HG03432 (cell line): ENCODE measurements around the gene FCN3.

Experiments used
- ATAC-seq: cut with Tn5 transposase; IDR thresholded peaks from one replicate; pipeline ENCODE4 v1.9.1; 2021; ENCODE audit warnings: mild to moderate bottlenecking, moderate library complexity; ENCODE audit not compliant: unreplicated experiment

FCN3 gene

DNA sequence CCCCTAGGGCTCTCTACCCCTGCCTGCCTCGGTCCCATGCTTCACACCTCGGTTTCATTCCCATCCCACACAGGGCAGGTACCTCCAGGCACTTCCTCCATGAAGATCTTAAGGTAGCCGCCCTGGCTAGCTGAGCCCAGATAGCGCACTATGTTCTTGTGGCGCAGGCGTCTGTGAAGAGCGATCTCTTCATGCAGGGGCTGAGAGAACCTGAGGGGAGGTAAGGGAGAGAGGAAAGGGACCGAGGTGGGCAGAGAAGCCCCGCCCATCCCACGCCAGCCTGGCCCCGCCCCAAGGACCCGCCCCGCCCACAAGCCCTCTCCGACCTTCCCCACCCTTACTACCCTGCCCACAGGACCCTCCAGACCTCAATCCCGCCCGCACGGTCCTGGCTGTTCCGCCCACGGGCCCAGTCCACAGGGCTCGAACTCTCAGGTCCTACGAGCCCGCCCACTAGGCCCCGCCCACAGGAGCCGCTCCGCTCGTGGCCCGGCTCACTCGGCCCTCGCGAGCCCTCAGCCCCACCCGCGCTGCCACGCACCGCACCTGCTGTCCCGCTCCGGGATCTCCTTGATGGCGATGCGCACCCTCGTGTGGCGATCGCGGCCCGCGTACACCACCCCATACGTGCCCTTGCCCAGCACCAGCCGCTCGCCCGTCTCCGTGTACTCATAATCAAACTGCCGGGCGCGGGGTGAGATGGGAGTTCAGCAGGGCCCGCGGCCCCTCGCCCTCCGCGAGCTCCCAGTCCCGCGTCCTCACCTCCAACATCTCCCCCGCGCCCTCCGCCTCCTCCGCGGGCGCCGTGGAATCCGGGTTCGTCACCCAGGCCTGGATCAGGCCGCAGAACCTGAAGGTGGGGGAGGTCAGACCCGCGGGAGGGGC is 14.2 kb downstream of the FCN3 start:
- ATAC-seq = no peak

DNA sequence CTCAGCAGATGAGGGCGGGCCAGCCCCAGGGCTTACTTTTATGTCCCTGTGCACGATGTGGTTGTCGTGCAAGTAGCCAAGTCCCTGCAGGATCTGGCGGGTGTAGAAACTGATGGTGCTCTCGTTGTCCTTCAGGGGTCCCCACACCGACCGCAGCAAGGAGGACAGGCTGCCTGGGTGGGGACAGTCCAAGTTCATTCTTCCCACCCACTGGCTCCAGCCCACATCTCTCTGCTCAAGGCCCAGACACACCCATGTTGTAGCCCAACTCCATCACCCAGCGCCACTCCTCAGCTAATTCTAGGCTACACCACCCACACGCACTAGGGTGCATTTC is 14.8 kb downstream of the FCN3 start:
- ATAC-seq = no peak

DNA sequence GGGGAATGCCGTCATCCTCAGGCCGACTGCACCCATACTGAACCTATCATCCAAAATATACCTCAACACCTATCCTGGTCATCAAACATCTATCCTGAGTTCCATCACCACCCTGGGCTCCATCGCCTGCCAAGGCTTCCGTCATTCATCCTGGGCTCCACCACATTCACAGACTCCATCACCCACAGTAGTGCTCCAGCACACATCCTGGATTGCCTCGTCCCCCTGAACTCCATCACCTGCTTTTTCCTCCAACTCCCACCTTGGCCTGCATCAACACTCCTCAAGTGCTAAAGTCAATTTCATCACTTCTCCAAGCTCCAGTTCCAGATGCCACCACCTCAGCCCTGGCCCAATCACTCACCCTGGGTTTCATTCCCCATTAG is 15.7 kb downstream of the FCN3 start:
- ATAC-seq = no peak

GRCh38 chr1:27358038-27358927 is 16.3 kb downstream of the FCN3 start:
- ATAC-seq = no peak

GRCh38 chr1:27357281-27358037 is 17.2 kb downstream of the FCN3 start:
- peak; percentile 59 for ATAC-seq

DNA sequence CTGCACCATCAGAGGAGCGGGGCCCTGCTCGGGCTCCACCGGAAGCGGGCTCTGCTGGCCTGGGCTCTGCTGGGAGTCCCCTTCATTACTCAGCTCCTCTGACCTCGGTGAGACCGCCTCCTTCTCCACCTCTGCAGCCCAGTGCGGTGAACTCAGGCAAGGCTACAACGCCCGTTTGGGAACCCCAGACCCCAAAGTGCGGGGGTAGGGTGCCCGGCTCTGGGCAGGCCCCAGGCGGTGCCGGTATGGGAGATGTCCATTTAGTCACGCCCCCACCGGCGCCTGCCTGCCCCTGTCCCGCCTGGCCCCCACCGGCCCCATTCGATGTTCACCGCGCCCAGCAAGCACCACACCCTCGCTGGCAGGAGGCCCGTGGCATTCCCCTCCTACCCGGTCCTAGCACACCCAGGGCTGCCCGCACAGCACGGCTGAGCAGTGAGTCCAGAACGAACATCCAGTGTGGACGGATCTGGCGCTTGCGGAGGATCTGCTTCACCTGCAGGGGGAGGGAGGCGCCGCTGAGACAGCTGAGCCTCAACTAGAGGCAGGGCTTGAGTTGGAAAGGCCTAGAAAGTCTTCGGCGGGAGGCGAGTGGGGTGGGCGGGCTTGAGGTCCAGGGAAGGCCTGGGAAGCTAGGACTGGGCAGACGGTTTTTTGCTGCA is 17.9 kb downstream of the FCN3 start:
- no peak for ATAC-seq

- no peak for ATAC-seq
These were observed 18.4 kb downstream of the FCN3 start for GRCh38 chr1:27356277-27356618.

- ATAC-seq = no peak
These were observed 18.9 kb downstream of the FCN3 start for GRCh38 chr1:27355683-27356082.

DNA sequence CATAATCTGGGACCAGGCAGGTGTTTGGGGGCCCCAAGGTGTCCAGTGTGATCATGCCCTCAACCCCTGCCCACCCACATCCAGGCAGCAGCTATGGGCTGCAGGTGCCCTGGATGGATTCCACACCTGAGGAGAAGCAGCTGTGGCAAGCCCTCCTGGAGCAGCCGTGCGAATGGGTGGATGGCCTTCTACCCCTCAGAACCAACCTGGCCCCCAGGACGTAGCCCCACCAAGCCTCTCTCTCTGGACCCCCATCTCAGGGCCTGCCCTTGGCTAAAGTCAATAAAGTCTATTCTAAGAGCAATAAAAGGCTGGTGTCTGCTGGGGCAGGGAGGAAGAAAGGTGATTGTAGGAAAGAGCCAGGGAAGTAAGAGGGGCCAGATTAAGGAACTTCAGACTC is 21.0 kb downstream of the FCN3 start:
- no peak for ATAC-seq

GRCh38 chr1:27353166-27353565 is 21.5 kb downstream of the FCN3 start:
- no peak for ATAC-seq

DNA sequence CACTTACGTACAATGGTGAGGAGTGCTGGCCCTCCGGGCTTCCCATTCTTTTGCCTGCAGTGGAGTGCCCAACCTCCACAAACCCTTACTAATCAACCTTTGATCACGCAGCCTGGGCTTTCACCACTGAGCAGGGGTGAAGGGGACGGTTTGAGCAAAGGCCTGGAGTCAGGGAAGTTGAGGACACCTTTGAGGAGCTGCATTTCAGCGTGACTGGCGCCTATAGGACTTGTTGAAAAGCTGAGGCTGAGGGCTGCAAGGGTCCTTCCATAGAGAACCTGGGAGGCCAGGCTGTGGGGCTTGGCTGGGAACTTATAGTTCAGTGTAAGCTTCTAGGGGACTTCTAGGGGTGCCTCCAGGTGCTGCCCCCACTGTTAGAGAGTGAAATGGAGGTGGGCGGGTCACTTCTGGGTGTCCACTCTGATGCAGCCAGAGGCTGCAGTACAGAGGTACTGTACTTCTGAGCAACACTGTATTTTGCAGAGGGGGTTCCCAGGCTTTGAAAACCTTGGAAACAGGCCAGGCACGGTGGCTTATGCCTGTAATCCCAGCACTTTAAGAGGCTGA is 23.0 kb downstream of the FCN3 start:
- ATAC-seq = no peak

DNA sequence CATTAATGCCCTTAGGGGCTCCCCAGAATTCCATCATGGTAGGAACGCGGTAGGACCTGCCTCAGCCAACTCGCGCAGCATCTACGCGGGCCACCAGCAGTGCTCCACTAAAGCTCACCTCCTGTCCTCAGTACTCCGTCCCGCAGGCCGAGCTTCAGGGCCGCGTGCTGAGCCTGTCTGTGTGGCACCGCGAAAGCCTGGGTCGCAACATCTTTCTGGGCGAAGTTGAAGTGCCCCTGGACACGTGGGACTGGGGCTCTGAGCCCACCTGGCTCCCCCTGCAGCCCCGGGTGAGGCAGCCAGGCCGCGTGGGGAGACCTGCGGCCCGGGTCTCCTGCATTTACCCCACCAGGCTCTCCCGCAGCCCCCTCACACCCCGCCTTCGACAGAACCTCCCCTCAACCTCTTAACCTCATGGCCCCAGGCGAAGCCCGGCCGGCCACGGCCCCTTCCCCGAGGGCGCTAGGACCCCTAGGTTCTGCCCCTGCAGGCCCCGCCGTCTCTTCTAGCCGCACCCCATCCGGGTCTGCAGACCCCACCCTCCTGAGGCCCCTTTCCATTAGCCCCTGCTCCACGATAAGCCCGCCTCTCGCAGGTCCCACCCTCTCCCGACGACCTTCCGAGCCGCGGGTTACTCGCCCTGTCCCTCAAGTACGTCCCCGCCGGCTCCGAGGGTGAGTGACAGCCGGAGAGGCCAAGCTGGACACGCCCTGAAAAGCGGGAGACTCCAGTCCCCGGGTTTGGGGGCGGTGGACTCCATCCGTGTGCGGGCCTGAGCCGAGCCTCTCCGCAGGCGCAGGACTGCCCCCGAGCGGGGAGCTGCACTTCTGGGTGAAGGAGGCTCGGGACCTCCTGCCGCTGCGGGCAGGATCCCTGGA is 23.7 kb downstream of the FCN3 start:
- ATAC-seq = no peak

DNA sequence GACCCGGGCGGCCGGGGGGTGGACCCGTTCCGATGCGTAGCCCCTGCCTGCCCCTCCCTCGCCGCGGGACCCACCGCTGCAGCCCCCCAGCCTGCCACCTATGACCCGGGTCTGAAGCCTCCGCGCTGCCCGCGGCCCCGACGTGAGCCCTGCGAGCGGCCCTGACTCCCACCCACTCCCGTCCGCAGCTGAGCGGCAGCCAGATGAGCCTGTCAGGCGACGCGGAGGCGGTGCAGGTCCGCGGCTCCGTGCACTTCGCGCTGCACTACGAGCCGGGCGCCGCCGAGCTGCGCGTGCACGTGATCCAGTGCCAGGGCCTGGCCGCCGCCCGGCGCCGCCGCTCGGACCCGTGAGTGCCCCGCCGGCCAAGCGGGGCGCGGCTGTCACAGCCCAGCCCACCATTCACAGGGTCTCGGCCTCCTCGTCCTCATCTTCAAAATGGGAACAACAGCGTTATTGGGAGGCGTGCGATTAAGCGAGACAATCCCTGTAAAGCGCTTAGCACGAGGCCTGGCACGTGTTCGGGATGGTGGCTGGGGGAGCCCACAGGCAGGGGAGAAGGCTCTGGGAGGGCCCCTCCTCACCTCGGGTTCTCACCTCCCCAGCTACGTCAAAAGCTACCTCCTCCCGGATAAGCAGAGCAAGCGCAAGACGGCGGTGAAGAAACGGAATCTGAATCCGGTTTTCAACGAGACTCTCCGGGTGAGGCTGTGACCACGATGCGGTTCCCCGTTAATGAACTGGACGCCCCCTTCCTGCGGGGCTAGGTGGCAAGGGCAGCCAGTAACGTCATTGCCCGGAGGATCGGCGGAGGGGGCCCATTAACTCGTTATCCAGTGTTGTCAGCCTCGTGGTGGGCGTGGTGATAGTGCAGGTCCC is 24.6 kb downstream of the FCN3 start:
- ATAC-seq = no peak

DNA sequence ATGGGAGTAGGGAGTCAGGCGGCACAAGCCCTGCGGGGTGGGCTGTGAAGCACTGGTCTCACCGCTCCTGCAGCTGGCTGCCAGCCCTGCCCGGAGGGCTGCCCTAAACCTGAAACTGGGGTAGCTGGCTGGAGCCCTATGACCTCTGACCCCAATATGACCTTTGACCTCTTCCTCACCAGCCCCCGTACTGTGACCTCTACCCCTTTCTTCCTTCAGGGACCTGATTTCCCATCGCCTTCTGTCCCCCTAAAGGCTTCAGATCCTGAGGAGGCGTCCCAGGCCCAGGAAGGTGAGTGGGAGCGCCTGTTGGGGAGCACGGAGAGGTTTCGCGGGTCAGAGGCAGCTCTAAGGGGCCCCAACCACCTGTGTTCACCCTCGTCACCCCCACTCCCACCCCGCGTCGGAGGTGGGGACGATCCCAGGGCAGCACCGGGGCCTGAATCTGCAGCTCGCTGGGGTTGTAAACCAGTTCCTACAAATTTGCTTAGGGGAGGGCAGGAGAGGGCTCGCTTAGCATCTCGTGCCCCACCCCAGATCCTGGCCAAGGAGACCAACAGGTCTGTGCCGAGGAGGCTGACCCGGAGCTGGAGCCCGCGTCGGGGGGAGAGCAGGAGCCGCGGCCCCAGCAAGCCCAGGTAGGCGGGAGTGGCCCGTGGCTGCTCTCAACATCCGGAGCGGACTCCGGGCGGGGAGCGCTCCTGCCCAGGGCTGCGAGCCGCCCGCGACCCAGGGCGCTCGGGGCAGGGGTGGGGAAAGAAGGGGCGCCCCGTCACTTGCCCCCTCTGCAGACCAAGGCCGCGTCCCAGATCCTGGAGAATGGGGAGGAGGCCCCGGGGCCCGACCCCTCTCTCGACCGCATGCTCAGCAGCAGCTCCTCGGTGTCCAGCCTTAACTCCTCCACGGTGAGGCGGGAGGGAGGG is 25.5 kb downstream of the FCN3 start:
- ATAC-seq = no peak

- no peak for ATAC-seq
These were observed 27.5 kb downstream of the FCN3 start for GRCh38 chr1:27346991-27347624.

GRCh38 chr1:27346357-27346756 is 28.3 kb downstream of the FCN3 start:
- ATAC-seq = no peak

GRCh38 chr1:27345272-27345671 is 29.4 kb downstream of the FCN3 start:
- ATAC-seq = no peak
